ENCODE data around the gene PATZ1.

DNA sequence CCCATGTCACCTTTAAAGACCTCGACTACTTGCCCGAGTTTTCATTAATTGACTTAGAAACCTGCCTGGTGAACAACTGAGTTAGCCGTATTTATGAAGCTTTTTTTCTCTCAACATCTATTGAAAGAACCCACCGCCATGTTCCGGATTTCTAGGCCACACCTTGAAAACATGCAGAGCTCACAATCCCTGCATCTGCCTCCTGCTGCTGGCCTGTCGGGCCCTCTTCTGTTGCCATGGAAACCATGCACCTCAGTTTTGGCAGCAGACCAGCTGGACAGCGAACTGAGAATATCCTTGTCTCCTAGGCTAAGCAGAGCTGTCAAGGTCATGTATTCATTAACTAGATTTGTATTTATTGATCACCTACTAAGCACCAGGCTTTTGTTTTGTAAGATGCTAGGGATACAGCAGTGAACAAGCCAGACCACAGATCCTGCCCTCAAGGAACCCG, 4.3 kb upstream of the PATZ1 start:
- TF ChIP-seq, protein P1, sequence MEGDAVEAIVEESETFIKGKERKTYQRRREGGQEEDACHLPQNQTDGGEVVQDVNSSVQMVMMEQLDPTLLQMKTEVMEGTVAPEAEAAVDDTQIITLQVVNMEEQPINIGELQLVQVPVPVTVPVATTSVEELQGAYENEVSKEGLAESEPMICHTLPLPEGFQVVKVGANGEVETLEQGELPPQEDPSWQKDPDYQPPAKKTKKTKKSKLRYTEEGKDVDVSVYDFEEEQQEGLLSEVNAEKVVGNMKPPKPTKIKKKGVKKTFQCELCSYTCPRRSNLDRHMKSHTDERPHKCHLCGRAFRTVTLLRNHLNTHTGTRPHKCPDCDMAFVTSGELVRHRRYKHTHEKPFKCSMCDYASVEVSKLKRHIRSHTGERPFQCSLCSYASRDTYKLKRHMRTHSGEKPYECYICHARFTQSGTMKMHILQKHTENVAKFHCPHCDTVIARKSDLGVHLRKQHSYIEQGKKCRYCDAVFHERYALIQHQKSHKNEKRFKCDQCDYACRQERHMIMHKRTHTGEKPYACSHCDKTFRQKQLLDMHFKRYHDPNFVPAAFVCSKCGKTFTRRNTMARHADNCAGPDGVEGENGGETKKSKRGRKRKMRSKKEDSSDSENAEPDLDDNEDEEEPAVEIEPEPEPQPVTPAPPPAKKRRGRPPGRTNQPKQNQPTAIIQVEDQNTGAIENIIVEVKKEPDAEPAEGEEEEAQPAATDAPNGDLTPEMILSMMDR (conservative IDR thresholded peaks at IDR 0.05; ENCODE audit: low read length), result no peak
- no peak for TF ChIP-seq EZH2phosphoT487 (IDR thresholded peaks at IDR 0.05; ENCODE audit: borderline replicate concordance, low read depth, low read length)

All from OCI-LY7 (cell line).